SK-N-MC (cell line): ENCODE results near the gene FHAD1.
"Not testable (repeated sequence)": the region's sequence is repeated elsewhere in the genome, so short reads cannot be mapped to it uniquely, and the experiment has no call there.

Experiments
- DNase-seq: peaks from one replicate; pipeline ENCODE4 v3.0.0-alpha.2; 2011; ENCODE audit warnings: low read depth, low spot score
- H3K27ac ChIP-seq: fragments of 200-600 bp; sonication (generic); 2 replicates; pipeline ENCODE4 v1.5.1; 2016; ENCODE audit warnings: mixed run types
- H3K36me3 ChIP-seq: fragments of 200-600 bp; sonication (generic); 2 replicates; pipeline ENCODE4 v1.6.1; 2017; ENCODE audit warnings: antibody characterized with exemption, low read length, mixed read lengths; ENCODE audit not compliant: insufficient read depth
- H3K4me3 ChIP-seq: fragments of 200-600 bp; sonication (generic); 2 replicates; pipeline ENCODE4 v1.5.1; 2016
- H3K9ac ChIP-seq: fragments of 200-600 bp; sonication (generic); 2 replicates; pipeline ENCODE4 v1.8.0; 2017; ENCODE audit warnings: mixed run types, mixed read lengths; ENCODE audit not compliant: insufficient read length
- H3K9me3 ChIP-seq: fragments of 200-600 bp; sonication (generic); 2 replicates; pipeline ENCODE4 v1.6.1; 2017; ENCODE audit warnings: low read depth, mild to moderate bottlenecking, antibody characterized with exemption, low read length, moderate library complexity, mixed read lengths
- EZH2 ChIP-seq: fragments of 200-600 bp; sonication (generic); IDR thresholded peaks from one replicate; pipeline ENCODE4 v1.6.1; 2017; ENCODE audit warnings: antibody characterized with exemption
- FOXP2 ChIP-seq: optimal IDR thresholded peaks from 2 replicates; pipeline ENCODE3; 2011; ENCODE audit warnings: mild to moderate bottlenecking, moderate library complexity; ENCODE audit not compliant: insufficient read depth; ENCODE audit errors: extremely low read length, control extremely low read depth
- POLR2AphosphoS5 ChIP-seq: IDR thresholded peaks from 2 replicates; pipeline ENCODE4 v1.6.1; 2012; ENCODE audit warnings: mild to moderate bottlenecking, low read depth, low read length, borderline replicate concordance

Gene FHAD1

GRCh38 chr1:15431571-15431948 lies 184.5 kb downstream of the FHAD1 start:
- Histone ChIP-seq H3K36me3 (no peaks in the 10 kb centered on the region), H3K9ac (no peak overlapping the region)
- no peak for TF ChIP-seq FOXP2
- TF ChIP-seq POLR2AphosphoS5 = no peak
- TF ChIP-seq EZH2 = no peak

DNA sequence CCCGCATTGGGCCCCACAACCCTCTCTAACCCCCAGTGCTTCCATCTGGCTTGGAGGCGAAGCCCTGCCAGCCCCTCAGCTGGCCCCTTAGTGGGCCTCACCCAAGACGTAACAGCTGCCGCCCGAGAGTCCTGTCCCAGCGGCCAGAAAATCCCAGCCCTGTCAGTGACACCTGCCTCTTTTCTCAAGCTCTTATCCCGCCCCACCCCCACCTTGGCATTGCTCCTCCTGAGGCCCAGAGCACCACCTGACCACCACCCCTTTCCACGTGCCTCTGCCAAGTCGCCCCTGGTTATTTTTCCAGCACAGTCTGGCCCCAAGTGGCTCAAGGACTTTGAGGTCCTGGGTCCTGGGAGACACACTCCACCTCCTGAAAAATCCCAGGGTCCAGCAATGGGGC lies 185.3 kb downstream of the FHAD1 start:
- Histone ChIP-seq H3K27ac (no peak overlapping the region), H3K9me3 (no peaks in the 10 kb centered on the region), H3K4me3 (no peak overlapping the region), H3K9ac (no peak overlapping the region), H3K36me3 (no peaks in the 10 kb centered on the region)
- DNase-seq = no peak
- TF ChIP-seq POLR2AphosphoS5 (no peak), EZH2 (no peak), FOXP2 (no peak)

More at GRCh38 chr1:15431571-15431948, 184.5 kb downstream of the FHAD1 start:
- H3K9me3 ChIP-seq = no peaks in the 10 kb centered on the region
- H3K4me3 ChIP-seq = no peak overlapping the region
- no peak for DNase-seq
- H3K27ac ChIP-seq = no peak overlapping the region

GRCh38 chr1:15433471-15433870 lies 186.4 kb downstream of the FHAD1 start:
- Histone ChIP-seq H3K9ac (no peak overlapping the region), H3K4me3 (no peak overlapping the region), H3K27ac (no peak overlapping the region), H3K36me3 (no peaks in the 10 kb centered on the region), H3K9me3 (no peaks in the 10 kb centered on the region)
- TF ChIP-seq FOXP2 (no peak), POLR2AphosphoS5 (no peak), EZH2 (no peak)
- DNase-seq = no peak

DNA sequence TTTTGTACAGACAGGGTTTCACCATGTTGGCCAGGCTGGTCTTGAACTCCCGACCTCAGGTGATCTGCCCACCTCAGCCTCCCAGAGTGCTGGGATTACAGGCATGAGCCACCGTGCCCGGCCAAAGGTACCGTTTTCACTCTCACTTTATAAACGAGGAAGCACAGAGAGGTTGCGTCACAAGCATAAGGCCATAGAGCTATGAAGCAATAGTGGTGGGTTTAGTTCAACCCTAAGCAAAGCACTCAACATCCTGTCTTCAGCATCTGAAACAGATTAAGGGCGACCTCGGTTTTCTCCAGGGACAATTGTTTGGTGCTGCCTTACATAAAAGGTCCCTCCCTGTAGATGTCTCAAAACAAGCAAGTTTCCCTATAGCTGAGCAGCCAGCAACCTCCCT lies 187.7 kb downstream of the FHAD1 start:
- not testable (repeated sequence) for H3K36me3 ChIP-seq, H3K9me3 ChIP-seq, DNase-seq, H3K9ac ChIP-seq, H3K4me3 ChIP-seq, H3K27ac ChIP-seq

DNA sequence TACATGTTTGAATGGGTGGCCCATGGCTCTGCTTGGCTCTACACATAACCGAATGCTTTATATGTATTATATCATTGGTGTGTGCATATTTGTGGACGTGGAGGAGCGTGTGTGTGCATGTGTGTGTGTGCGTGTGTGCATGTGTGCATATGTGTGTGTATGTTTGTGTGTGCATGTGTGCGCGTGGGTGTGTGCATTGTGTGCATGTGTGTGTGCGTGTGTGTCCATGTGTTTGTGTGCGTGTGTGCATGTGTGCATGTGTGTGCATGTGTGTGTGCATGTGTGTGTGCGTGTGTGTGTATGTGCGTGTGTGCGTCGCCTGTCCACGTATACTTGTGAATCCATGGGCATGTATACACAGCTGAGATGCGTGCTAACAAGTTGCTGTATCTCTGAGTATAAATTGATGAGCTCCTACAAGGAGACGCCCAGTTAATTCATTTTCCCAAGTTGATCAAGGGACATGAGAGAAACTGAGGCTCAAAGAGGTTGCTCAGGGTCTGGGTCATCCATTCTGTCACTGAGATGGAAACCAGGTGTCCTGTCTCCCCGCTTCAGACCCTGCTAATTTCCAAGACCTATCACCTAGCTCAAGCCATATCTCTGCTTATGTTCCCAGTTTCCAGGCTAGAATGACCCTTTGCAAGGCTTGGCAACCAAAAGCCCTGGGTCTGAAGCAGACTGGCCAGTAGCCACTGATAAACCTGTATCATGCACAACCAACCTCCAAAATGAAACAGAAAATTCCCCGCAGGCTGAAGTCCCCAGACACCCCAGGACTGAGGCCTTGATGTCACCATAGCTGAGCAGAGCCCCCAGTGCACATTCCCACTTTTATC lies 188.4 kb downstream of the FHAD1 start:
- Histone ChIP-seq H3K9me3 (no peaks in the 10 kb centered on the region), H3K9ac (no peak overlapping the region), H3K36me3 (no peaks in the 10 kb centered on the region), H3K27ac (no peak overlapping the region), H3K4me3 (no peak overlapping the region)
- DNase-seq = no peak
- no peak for TF ChIP-seq EZH2
- TF ChIP-seq FOXP2 = no peak
- no peak for TF ChIP-seq POLR2AphosphoS5

DNA sequence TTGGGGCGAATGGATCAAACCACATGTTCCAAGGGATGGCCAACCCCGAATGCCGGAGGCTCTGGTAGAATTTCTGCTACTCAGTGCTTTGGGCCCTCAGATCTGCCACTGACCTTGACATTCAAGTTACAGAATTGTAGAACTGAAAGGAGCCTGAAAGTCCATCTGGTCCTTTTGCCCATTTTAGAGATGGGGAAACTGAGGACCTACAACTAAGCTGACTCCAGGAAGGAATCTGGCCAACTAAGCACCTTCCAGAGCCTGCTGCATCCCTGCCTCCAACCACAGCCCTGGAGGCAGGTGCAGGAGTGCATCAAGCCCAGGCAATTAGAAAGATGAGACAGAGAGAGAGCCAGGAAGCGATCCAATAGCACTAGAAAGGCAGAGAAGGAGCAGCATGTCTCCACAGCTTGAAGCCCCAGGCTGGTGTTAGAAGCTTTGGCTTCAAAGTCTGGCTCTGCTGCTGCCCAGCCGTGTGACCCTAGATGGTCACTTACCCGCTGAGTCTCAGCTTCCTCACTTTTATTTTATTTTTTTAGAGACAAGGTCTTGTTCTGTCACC lies 189.9 kb downstream of the FHAD1 start:
- no peak overlapping the region for H3K4me3 ChIP-seq
- no peak for DNase-seq
- no peaks in the 10 kb centered on the region for H3K9me3 ChIP-seq
- no peaks in the 10 kb centered on the region for H3K36me3 ChIP-seq
- no peak for TF ChIP-seq FOXP2
- no peak for TF ChIP-seq EZH2
- TF ChIP-seq POLR2AphosphoS5 = no peak
- H3K27ac ChIP-seq = no peak overlapping the region
- H3K9ac ChIP-seq = no peak overlapping the region

DNA sequence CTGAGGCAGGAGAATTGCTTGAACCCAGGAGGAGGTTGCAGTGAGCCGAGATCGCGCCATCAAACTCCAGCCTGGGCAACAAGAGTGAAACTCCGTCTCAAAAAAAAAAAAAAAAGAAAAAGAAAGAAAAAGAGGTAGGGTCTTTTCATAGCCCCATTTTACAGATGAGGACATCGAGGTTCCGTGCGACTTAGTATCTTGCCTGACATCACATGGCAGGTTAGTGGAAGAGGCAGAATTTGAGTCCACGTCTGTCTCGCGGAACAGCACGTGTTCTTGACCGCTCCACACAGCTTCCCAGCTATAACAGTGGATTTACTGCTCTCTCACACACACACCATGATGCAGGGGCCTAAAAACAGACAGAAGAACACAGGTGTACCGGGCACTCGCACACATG lies 192.3 kb downstream of the FHAD1 start:
- Histone ChIP-seq H3K9ac (no peak overlapping the region), H3K27ac (no peak overlapping the region), H3K36me3 (no peaks in the 10 kb centered on the region), H3K4me3 (no peak overlapping the region), H3K9me3 (no peaks in the 10 kb centered on the region)
- DNase-seq = no peak
- no peak for TF ChIP-seq EZH2
- TF ChIP-seq FOXP2 = no peak
- TF ChIP-seq POLR2AphosphoS5 = no peak

DNA sequence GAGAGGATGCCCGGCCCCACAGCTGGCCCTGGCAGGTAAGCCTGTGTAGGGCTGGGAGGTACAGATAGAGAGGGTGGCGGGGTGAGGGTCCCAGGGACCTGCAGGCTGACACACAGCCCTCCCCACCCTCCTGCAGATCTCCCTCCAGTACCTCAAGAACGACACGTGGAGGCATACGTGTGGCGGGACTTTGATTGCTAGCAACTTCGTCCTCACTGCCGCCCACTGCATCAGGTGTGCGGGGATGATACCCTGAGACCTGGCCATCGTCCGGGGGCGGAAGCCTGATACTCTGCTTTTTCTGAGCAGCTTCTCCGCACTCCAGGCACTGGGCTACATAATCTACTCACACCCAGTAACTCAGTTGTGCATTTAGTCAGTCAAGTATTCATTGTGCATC lies 193.3 kb downstream of the FHAD1 start:
- Histone ChIP-seq H3K27ac (no peak overlapping the region), H3K36me3 (no peaks in the 10 kb centered on the region), H3K9ac (no peak overlapping the region), H3K9me3 (no peaks in the 10 kb centered on the region), H3K4me3 (no peak overlapping the region)
- DNase-seq = no peak
- TF ChIP-seq FOXP2 = no peak
- no peak for TF ChIP-seq POLR2AphosphoS5
- TF ChIP-seq EZH2 = no peak

DNA sequence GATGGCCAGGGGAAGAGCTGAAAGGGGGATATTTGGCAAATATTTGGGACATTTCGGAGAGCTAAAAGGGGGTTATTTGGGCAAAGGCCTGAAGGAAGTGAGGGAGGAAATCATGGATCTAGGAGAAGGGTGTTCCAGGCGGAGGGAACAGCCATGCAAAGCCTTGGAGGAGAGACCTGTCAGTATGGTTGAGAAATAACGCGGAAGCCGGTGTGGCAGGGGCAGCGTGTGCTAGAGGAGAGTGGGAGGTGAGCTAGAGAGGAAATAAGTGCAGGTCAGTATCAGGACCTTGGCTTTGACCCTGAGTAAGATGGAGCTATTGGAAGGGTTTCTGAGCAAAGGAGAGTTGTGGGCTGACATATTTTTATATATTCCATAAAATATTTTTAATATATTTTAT lies 194.2 kb downstream of the FHAD1 start:
- Histone ChIP-seq H3K36me3 (no peaks in the 10 kb centered on the region), H3K9me3 (no peaks in the 10 kb centered on the region), H3K9ac (no peak overlapping the region), H3K27ac (no peak overlapping the region), H3K4me3 (no peak overlapping the region)
- no peak for DNase-seq
- TF ChIP-seq EZH2 (no peak), FOXP2 (no peak), POLR2AphosphoS5 (no peak)
